Cerebellar cortex (tissue), 1 donor: ENCODE data around the gene JPH3.
"Not testable (repeated sequence)": the region's sequence is repeated elsewhere in the genome, so short reads cannot be mapped to it uniquely, and the experiment has no call there.

Experiments used
- DNase-seq: peaks from one replicate; pipeline ENCODE4 v3.0.0-alpha.2; 2015; ENCODE audit warnings: low spot score

Gene JPH3

GRCh38 chr16:87575027-87575804, 27.1 kb upstream of the JPH3 start:
- peak; percentile 54 for DNase-seq

GRCh38 chr16:87576171-87576570, 26.1 kb upstream of the JPH3 start:
- no peak for DNase-seq

- not testable (repeated sequence) for DNase-seq
These were observed 24.0 kb upstream of the JPH3 start for GRCh38 chr16:87578142-87578930.

- no peak for DNase-seq
These were observed 22.6 kb upstream of the JPH3 start for GRCh38 chr16:87579691-87580090.

GRCh38 chr16:87580855-87581261, 21.4 kb upstream of the JPH3 start:
- DNase-seq, result no peak

- peak; percentile 89 for DNase-seq
These were observed 20.5 kb upstream of the JPH3 start for GRCh38 chr16:87581857-87582215.

- peak; percentile 82 for DNase-seq
These were observed 19.9 kb upstream of the JPH3 start for GRCh38 chr16:87582216-87582965.

GRCh38 chr16:87582966-87583325, 19.4 kb upstream of the JPH3 start:
- DNase-seq, result no peak

- DNase-seq, result no peak
These were observed 18.7 kb upstream of the JPH3 start for GRCh38 chr16:87583453-87584131.

GRCh38 chr16:87584271-87584670, 18.0 kb upstream of the JPH3 start:
- DNase-seq, result no peak

GRCh38 chr16:87584975-87585374, 17.3 kb upstream of the JPH3 start:
- no peak for DNase-seq

GRCh38 chr16:87585442-87586200, 16.7 kb upstream of the JPH3 start:
- no peak for DNase-seq

GRCh38 chr16:87586201-87586782, 16.0 kb upstream of the JPH3 start:
- no peak for DNase-seq

GRCh38 chr16:87587636-87588035, 14.7 kb upstream of the JPH3 start:
- no peak for DNase-seq

GRCh38 chr16:87592018-87592712, 10.1 kb upstream of the JPH3 start:
- no peak for DNase-seq

- DNase-seq, result no peak
These were observed 8.5 kb upstream of the JPH3 start for GRCh38 chr16:87593710-87594258.

GRCh38 chr16:87595712-87596111, 6.6 kb upstream of the JPH3 start:
- no peak for DNase-seq

GRCh38 chr16:87597324-87597830, 4.9 kb upstream of the JPH3 start:
- DNase-seq, result no peak

GRCh38 chr16:87598431-87598830, 3.9 kb upstream of the JPH3 start:
- DNase-seq, result no peak

- DNase-seq, result no peak
These were observed 2.1 kb upstream of the JPH3 start for GRCh38 chr16:87600246-87600645.
